Stimulated activated CD8-positive, alpha-beta memory T cell treated with anti-CD3 and anti-CD28 coated beads, Interleukin-7, amount 100 ng/mL, for 24 hours (primary cell): ENCODE data around the gene NFATC2.
"Not testable (repeated sequence)": the region's sequence is repeated elsewhere in the genome, so short reads cannot be mapped to it uniquely, and the experiment has no call there.

Experiments used
- DNase-seq: peaks from one replicate; pipeline ENCODE4 v3.0.0-alpha.2; 2020; ENCODE audit warnings: low read depth

The NFATC2 gene

DNA sequence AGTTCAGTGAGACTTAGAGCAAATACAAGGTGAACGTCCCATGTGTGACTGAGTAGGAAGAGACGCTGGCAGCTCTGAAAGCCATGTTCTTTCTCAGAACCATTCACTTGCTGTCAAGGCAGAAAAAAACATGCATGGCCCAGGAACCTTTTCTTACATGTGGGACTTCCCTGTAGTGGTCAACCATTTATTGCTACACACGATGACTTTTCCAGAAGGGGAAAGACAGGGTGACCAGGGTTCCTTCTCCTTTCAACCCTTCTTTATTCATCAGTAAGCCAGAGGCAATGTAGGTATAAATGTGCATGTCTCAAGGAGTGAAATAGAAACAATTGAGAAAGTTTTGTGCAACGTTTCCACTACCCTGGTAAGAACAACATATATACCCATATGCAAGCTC, 189.0 kb downstream of the NFATC2 start:
- DNase-seq = no peak

- no peak for DNase-seq
These were observed 189.7 kb downstream of the NFATC2 start for GRCh38 chr20:51352791-51353190.

DNA sequence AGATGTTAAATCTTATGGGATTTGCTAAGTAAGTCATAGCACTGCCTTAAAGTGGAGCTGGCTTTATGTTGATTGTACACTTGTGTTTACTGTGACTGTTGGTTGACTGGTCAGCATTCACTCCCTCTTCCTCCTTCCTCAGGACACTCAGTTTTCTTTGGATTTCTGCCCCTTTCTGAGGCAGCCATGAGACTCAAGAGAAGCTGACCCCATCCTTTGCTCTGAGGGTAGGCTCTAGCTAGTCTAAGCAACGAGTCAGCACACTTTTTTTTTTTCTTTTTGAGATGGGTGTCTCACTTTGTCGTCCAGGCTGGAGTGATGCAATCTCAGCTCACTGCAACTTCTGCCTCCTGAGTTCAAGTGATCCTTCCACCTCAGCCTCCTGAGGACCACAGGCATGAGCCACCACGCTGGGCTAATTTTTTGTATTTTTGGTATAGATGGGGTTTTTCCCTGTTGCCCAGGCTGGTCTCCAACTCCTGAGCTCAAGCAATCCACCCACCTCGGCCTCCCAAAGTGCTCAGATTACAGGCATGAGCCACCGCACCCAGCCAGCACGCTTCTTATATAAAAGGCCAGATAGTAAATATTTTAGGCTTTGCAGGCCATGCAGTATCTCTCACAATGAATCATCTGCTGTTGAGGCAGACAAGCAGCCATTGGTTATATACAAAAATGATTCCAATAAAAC, 191.4 kb downstream of the NFATC2 start:
- no peak for DNase-seq

GRCh38 chr20:51348876-51349275, 193.6 kb downstream of the NFATC2 start:
- DNase-seq = no peak

GRCh38 chr20:51347831-51348230, 194.7 kb downstream of the NFATC2 start:
- no peak for DNase-seq

- DNase-seq = no peak
These were observed 195.6 kb downstream of the NFATC2 start for GRCh38 chr20:51346686-51347485.

GRCh38 chr20:51345601-51346101, 196.9 kb downstream of the NFATC2 start:
- no peak for DNase-seq

- not testable (repeated sequence) for DNase-seq
These were observed 198.7 kb downstream of the NFATC2 start for GRCh38 chr20:51343802-51344201.

- no peak for DNase-seq
These were observed 199.8 kb downstream of the NFATC2 start for GRCh38 chr20:51342510-51343236.

DNA sequence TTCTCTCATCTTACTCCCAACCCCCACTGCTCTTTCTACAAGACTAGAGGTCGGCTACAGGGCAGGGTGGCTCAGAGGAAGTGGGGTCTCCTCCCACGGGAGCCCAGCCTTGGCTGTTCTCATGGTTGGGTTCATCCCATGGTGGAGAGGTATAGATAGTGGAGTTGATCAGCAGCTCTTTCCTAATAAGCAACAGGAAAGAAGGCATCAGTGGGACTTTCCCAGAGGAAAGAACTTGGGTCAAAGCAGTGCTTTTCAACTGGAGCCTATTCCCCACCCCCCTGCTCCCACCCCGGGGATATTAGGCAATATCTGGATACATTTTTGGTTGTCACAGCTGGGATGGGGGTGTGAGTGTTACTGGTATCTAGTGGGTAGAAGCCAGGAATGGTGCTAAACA, 200.9 kb downstream of the NFATC2 start:
- DNase-seq = no peak

DNA sequence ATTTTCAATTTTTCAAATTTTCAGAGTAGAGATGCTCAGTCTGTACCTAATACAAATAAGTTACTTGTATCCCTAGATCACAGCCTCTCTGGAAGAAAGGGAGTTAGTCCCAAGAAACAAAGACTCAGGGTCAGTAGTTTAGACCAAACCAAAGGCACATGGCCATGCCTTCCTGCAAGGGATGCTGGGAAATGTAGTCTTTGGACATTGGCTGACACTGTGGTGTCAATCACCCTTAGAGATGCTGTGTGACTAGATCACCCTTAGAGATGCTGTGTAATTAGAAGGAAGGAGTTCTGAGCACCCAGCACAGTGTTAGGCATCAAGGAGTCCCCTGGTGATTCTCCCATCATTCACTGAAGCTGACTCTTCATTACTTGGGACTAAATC, 202.1 kb downstream of the NFATC2 start:
- no peak for DNase-seq

DNA sequence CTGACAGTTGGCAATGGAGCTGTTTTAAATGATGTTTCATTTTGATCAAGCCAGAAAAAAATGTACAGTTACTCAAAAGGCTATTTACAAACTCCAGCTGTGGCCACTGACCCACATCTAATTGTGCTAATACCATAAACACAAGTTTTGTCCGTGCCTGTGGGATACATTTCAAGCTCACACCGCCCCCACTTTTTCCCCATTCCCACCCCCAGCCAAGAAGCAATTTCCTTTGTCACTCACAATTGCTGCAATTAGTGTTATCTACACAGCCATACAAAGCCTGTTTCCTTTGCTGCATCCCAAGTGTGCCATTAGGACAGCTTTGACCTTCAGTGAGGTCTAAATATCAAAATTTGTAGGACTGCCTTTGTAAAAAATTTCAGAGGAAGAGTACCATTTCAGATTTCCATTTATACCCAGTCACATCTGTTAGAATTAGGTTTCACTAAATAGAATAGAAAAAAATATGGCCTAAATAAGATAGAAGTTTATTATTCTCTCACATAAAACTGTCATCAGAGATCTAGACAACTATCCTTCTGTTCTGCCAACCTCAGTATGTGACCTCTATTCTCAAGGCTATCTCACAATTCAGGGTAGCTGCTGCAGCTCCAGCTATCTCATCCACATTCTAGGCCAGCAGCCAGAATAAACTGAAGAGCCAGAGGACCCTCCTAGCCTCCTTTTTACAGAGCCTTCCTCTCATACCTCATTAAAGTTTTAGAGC, 202.6 kb downstream of the NFATC2 start:
- no peak for DNase-seq

DNA sequence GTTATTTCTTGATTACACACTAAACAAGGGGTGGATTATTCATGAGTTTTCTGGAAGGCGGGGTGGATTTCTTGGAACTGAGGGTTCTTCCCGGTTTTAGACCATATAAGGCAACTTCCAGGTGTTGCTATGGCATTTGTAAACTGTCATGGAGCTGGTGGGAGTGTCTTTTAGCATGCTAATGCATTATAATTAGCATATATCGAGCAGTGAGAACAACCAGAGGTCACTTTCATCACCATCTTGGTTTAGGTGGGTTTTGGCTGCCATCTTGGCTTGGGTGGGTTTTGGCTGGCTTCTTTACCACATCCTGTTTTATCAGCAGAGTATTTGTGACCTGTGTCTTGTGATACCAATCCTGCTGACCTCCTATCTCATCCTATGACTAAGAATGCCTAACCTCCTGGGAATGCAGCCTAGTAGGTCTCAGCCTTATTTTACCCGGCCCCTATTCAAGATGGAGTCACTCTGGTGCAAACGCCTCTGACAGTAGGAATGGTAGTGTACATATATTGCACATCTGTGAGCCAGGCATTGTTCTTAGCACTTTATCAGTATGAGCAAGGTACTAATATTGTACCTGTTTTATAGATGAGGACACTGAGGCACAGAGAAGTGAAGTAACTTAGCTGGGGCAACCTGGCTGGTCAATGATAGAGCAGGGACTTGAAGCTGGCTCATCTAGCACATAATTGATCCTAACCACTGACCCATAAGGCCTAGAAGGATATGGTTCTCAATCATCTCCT, 203.7 kb downstream of the NFATC2 start:
- no peak for DNase-seq

GRCh38 chr20:51337126-51337805, 205.3 kb downstream of the NFATC2 start:
- no peak for DNase-seq
